Fibroblast of lung (primary cell): ENCODE measurements around the gene IL17REL. TPM values are rescaled to one million over a fixed set of nuclear protein-coding genes. Genes with fewer than 3 reads are reported as not detected.

Source experiments
- DNase-seq, 2 donors: peaks; one replicate each; pipeline versions ENCODE4 v3.0.0 to v3.0.0-alpha.2; 2010; ENCODE audit warnings: low read depth in 2 of 2
- H2AFZ ChIP-seq: 2 replicates; pipeline ENCODE4 v1.5.1; 2012; ENCODE audit warnings: low read length, control low read depth, inconsistent platforms
- H3K27ac ChIP-seq: 2 replicates; pipeline ENCODE4 v1.5.1; 2011; ENCODE audit warnings: low read length, control low read depth; ENCODE audit not compliant: insufficient read depth
- H3K27me3 ChIP-seq: 2 replicates; pipeline ENCODE4 v1.5.1; 2011; ENCODE audit warnings: mild to moderate bottlenecking, low read length; ENCODE audit not compliant: control insufficient read depth, insufficient read depth
- H3K36me3 ChIP-seq: 2 replicates; pipeline ENCODE4 v1.5.1; 2011; ENCODE audit warnings: low read length; ENCODE audit not compliant: control insufficient read depth, insufficient read depth
- H3K4me1 ChIP-seq: 2 replicates; pipeline ENCODE4 v1.5.1; 2011; ENCODE audit warnings: low read length; ENCODE audit not compliant: control insufficient read depth, insufficient read depth; ENCODE audit errors: extremely low read depth
- H3K4me2 ChIP-seq: 2 replicates; pipeline ENCODE4 v1.5.1; 2011; ENCODE audit warnings: low read length, control low read depth; ENCODE audit not compliant: insufficient read depth; ENCODE audit errors: extremely low read depth
- H3K4me3 ChIP-seq, 4 experiments: fragments of 200-600 bp in 1 of 4; sonication (generic) in 1 of 4; replicated peaks in 1 of 4; 2 replicates each; pipeline ENCODE4 v1.5.1; 2011 to 2016; ENCODE audit warnings: low read length in 4 of 4, low read depth in 3 of 4, mild to moderate bottlenecking in 3 of 4, control low read depth in 2 of 4, inconsistent platforms in 1 of 4, mixed read lengths in 1 of 4; ENCODE audit not compliant: insufficient read depth in 1 of 4; ENCODE audit errors: control extremely low read depth in 1 of 4
- H3K79me2 ChIP-seq: 2 replicates; pipeline ENCODE4 v1.5.1; 2012; ENCODE audit warnings: mild to moderate bottlenecking, low read length, inconsistent platforms; ENCODE audit not compliant: control insufficient read depth, insufficient read depth
- H3K9ac ChIP-seq: 2 replicates; pipeline ENCODE4 v1.5.1; 2011; ENCODE audit warnings: mild to moderate bottlenecking, low read length, control low read depth; ENCODE audit not compliant: insufficient read depth
- H3K9me3 ChIP-seq: 2 replicates; pipeline ENCODE4 v1.5.1; 2012; ENCODE audit warnings: low read depth, low read length; ENCODE audit not compliant: control insufficient read depth, insufficient read depth
- H4K20me1 ChIP-seq: 2 replicates; pipeline ENCODE4 v1.5.1; 2011; ENCODE audit warnings: low read length; ENCODE audit not compliant: control insufficient read depth, insufficient read depth; ENCODE audit errors: extremely low read depth
- EZH2 ChIP-seq: IDR thresholded peaks from 2 replicates; pipeline ENCODE4 v1.5.1; 2012; ENCODE audit warnings: low read length, control low read depth, mild to moderate bottlenecking; ENCODE audit errors: missing control alignments
- polyA plus RNA-seq, 2 donors: library from polyadenylated mRNA; depleted of rRNA in 1 of 2; stranded (reverse) in 1 of 2; unstranded in 1 of 2; fragments of >200 nt; gene quantifications; 2 replicates each; pipeline ENCODE4 v1.2.1, GENCODE V29; 2011 to 2012; ENCODE audit warnings: missing spikeins in 1 of 2
- total RNA-seq: library from RNA; depleted of rRNA; stranded (reverse); fragments of >200 nt; gene quantifications from 2 replicates; pipeline ENCODE4 v1.2.1, GENCODE V29; 2014
- TF ChIP-seq, protein P1 (sequence below), 2 donors: IDR thresholded peaks in 1 of 2; conservative IDR thresholded peaks in 1 of 2; 1 replicate in 1 of 2; 2 replicates in 1 of 2; pipeline ENCODE4 v1.5.1; 2011 to 2012; ENCODE audit warnings: low read length in 2 of 2, control low read depth in 1 of 2, inconsistent platforms in 1 of 2, low read depth in 1 of 2, mild to moderate bottlenecking in 1 of 2

IL17REL gene
- total and polyA plus RNA-seq, 2 donors (not counting 1 experiment from before 2014, with no cell fraction given): under 0.01 TPM; not detected in 1

GRCh38 chr22:50016308-50016987, 3.9 kb upstream of the IL17REL start:
- H3K36me3 ChIP-seq: no peaks in the 10 kb centered on the region
- no peak overlapping the region for H3K4me3 ChIP-seq
- H3K27ac ChIP-seq: no peak overlapping the region
- peaks cover 42% of the 10 kb centered on the region for H3K27me3 ChIP-seq
- no peak for DNase-seq
- no peak overlapping the region for H3K4me2 ChIP-seq
- no peaks in the 10 kb centered on the region for H3K9me3 ChIP-seq
- no peaks in the 10 kb centered on the region for H3K4me1 ChIP-seq
- no peak overlapping the region for H3K9ac ChIP-seq
- no peaks in the 10 kb centered on the region for H3K79me2 ChIP-seq
- H4K20me1 ChIP-seq: no peaks in the 10 kb centered on the region
- no peak for TF ChIP-seq EZH2
- TF ChIP-seq, protein P1, sequence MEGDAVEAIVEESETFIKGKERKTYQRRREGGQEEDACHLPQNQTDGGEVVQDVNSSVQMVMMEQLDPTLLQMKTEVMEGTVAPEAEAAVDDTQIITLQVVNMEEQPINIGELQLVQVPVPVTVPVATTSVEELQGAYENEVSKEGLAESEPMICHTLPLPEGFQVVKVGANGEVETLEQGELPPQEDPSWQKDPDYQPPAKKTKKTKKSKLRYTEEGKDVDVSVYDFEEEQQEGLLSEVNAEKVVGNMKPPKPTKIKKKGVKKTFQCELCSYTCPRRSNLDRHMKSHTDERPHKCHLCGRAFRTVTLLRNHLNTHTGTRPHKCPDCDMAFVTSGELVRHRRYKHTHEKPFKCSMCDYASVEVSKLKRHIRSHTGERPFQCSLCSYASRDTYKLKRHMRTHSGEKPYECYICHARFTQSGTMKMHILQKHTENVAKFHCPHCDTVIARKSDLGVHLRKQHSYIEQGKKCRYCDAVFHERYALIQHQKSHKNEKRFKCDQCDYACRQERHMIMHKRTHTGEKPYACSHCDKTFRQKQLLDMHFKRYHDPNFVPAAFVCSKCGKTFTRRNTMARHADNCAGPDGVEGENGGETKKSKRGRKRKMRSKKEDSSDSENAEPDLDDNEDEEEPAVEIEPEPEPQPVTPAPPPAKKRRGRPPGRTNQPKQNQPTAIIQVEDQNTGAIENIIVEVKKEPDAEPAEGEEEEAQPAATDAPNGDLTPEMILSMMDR (conservative IDR thresholded peaks at IDR 0.05 in 1 of 2, IDR thresholded peaks at IDR 0.05 in 1 of 2; ENCODE audit: low read depth in 1 of 2, low read length in 2 of 2): no peak
- H2AFZ ChIP-seq: no peak overlapping the region

DNA sequence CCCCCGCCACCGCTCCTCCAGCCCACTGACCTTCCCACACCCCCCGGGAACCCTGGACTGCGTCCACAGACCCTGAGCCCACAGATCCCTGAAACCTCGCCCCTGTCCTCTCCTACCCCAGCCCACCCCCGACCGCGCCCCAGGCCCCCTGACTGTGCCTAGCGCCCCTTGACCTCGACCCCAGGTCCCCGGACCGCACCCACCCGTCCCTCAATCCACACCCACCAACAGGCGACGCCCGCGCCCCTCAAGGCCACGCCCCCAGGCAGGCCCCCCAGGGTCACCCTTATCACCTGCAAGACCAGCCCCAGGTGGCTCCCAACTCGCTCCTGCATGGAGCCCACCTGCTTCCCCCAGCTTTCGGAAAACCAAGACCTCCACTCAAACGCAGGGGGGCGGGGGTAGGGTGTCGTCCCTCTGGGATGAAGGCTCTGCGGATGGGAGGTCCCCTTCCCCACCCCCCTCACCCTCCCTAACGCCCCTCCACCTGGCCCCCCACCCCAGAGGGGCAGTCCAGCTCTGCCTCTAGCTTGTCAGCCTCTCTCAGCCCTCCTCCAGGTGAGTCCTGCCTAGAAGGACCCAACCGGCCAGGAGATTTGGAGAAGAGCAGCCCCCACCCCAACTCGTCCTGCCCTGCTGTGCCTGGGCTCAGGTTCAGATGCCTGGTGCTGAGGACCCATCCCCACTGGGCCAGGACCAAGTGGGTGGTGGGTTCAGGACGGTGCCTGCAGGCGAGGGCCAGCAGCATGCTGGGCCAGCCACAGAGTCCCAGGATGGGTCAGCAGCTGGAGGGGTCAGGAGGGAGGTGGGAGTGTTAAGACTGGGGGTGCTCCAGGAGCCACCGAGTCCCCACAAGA, 3.1 kb upstream of the IL17REL start:
- Histone ChIP-seq H3K36me3 (no peaks in the 10 kb centered on the region), H3K4me3 (no peak overlapping the region), H4K20me1 (no peaks in the 10 kb centered on the region), H3K79me2 (no peaks in the 10 kb centered on the region), H3K4me1 (no peaks in the 10 kb centered on the region), H3K4me2 (no peak overlapping the region), H3K27me3 (peaks cover 46% of the 10 kb centered on the region), H2AFZ (no peak overlapping the region), H3K27ac (no peak overlapping the region), H3K9me3 (no peaks in the 10 kb centered on the region), H3K9ac (no peak overlapping the region)
- no peak for DNase-seq
- no peak for TF ChIP-seq EZH2
- TF ChIP-seq, protein P1 (conservative IDR thresholded peaks at IDR 0.05 in 1 of 2, IDR thresholded peaks at IDR 0.05 in 1 of 2; ENCODE audit: low read depth in 1 of 2, low read length in 2 of 2): no peak

- DNase-seq: no peak
- no peak overlapping the region for H3K27ac ChIP-seq
- no peak for TF ChIP-seq EZH2
- TF ChIP-seq, protein P1 (conservative IDR thresholded peaks at IDR 0.05 in 1 of 2, IDR thresholded peaks at IDR 0.05 in 1 of 2; ENCODE audit: low read depth in 1 of 2, low read length in 2 of 2): no peak
- H3K36me3 ChIP-seq: no peaks in the 10 kb centered on the region
- no peaks in the 10 kb centered on the region for H3K9me3 ChIP-seq
- no peaks in the 10 kb centered on the region for H4K20me1 ChIP-seq
- no peaks in the 10 kb centered on the region for H3K4me1 ChIP-seq
- H3K4me2 ChIP-seq: no peak overlapping the region
- no peak overlapping the region for H2AFZ ChIP-seq
- no peak overlapping the region for H3K4me3 ChIP-seq
- peaks cover 51% of the 10 kb centered on the region for H3K27me3 ChIP-seq
- no peak overlapping the region for H3K9ac ChIP-seq
- H3K79me2 ChIP-seq: no peaks in the 10 kb centered on the region
These were observed 2.3 kb upstream of the IL17REL start for GRCh38 chr22:50014655-50015401.
